Stimulated activated CD8-positive, alpha-beta memory T cell treated with anti-CD3 and anti-CD28 coated beads, Interleukin-12 subunit alpha, Interleukin-12 subunit beta, amount 100 ng/mL, for 24 hours (primary cell): ENCODE data around the gene GPATCH1.
"Not testable (repeated sequence)": the region's sequence is repeated elsewhere in the genome, so short reads cannot be mapped to it uniquely, and the experiment has no call there.

ENCODE experiments used
- DNase-seq: peaks from one replicate; pipeline ENCODE4 v3.0.0-alpha.2; 2020; ENCODE audit errors: extremely low read depth

Gene GPATCH1

GRCh38 chr19:33157906-33158305 is 76.9 kb downstream of the GPATCH1 start:
- DNase-seq, result no peak

GRCh38 chr19:33158365-33158764 is 77.4 kb downstream of the GPATCH1 start:
- DNase-seq, result no peak

GRCh38 chr19:33159149-33159548 is 78.2 kb downstream of the GPATCH1 start:
- DNase-seq, result no peak

- no peak for DNase-seq
Observed at GRCh38 chr19:33159893-33160292, 78.9 kb downstream of the GPATCH1 start.

GRCh38 chr19:33161201-33161600 is 80.2 kb downstream of the GPATCH1 start:
- DNase-seq, result no peak

GRCh38 chr19:33163481-33163880 is 82.5 kb downstream of the GPATCH1 start:
- no peak for DNase-seq

GRCh38 chr19:33166037-33166436 is 85.1 kb downstream of the GPATCH1 start:
- not testable (repeated sequence) for DNase-seq

- no peak for DNase-seq
Observed at GRCh38 chr19:33167438-33167837, 86.5 kb downstream of the GPATCH1 start.

GRCh38 chr19:33168528-33168927 is 87.5 kb downstream of the GPATCH1 start:
- no peak for DNase-seq

GRCh38 chr19:33171222-33171795 is 90.3 kb downstream of the GPATCH1 start:
- DNase-seq, result no peak

GRCh38 chr19:33171916-33172359 is 91.0 kb downstream of the GPATCH1 start:
- no peak for DNase-seq

- no peak for DNase-seq
Observed at GRCh38 chr19:33174186-33174585, 93.2 kb downstream of the GPATCH1 start.

- DNase-seq, result no peak
Observed at GRCh38 chr19:33175156-33175782, 94.3 kb downstream of the GPATCH1 start.

GRCh38 chr19:33175886-33176669 is 95.1 kb downstream of the GPATCH1 start:
- no peak for DNase-seq

- DNase-seq, result peak; percentile 93
Observed at GRCh38 chr19:33176670-33177416, 95.9 kb downstream of the GPATCH1 start.

GRCh38 chr19:33177417-33177979 is 96.5 kb downstream of the GPATCH1 start:
- DNase-seq, result peak; percentile 32
